Cardiac ventricle fibroblast (primary cell): ENCODE results near the gene DNAJC28. TPM values are rescaled to one million over a fixed set of nuclear protein-coding genes. Genes with fewer than 3 reads are reported as not detected.

ENCODE experiments used
- total RNA-seq: library from RNA; depleted of rRNA; stranded (reverse); fragments of >200 nt; gene quantifications from 2 replicates; pipeline ENCODE4 v1.2.3, GENCODE V29; 2015

DNAJC28 gene
- 1.5 and 3.2 TPM in 2 replicates for total RNA-seq

GRCh38 chr21:33491373-33492102, at the start of gene DNAJC28:
DNAJC28 (minus strand) TSS chr21:33491716; CDS start chr21:33489393, 2,323 bp downstream.

GRCh38 chr21:33479679-33480480, 11.6 kb downstream of the DNAJC28 start, which contains the start of gene TMEM50B:
TMEM50B (minus strand) TSS chr21:33479974; CDS start chr21:33468885, 11,089 bp downstream.

Other genes starting within 250 kb of the DNAJC28 start
- 35.3 and 41.0 TPM in 2 replicates for gene IL10RB, start 225.3 kb downstream of the DNAJC28 start, total RNA-seq
- 28.7 and 30.4 TPM in 2 replicates for gene IFNAR1, start 166.7 kb downstream of the DNAJC28 start, total RNA-seq
- 40.9 and 45.9 TPM in 2 replicates for gene IFNGR2, start 88.3 kb downstream of the DNAJC28 start, total RNA-seq
- gene TMEM50B, start 11.7 kb downstream of the DNAJC28 start, total RNA-seq: 17.3 and 22.2 TPM in 2 replicates
- gene GART, start 50.4 kb upstream of the DNAJC28 start, total RNA-seq: 63.1 and 68.8 TPM in 2 replicates
- 123 TPM in 2 replicates for gene SON, start 51.3 kb upstream of the DNAJC28 start, total RNA-seq
- gene DONSON, start 97.0 kb upstream of the DNAJC28 start, total RNA-seq: 4.7 and 11.8 TPM in 2 replicates
- 20.2 and 21.3 TPM in 2 replicates for gene CRYZL1, start 150.0 kb upstream of the DNAJC28 start, total RNA-seq
- 34.3 and 34.8 TPM in 2 replicates for gene ITSN1, start 150.8 kb upstream of the DNAJC28 start, total RNA-seq